HG03575 (cell line): ENCODE measurements around the gene TGM3.

Experiments used
- ATAC-seq: cut with Tn5 transposase; IDR thresholded peaks from one replicate; pipeline ENCODE4 v1.9.1; 2021; ENCODE audit not compliant: unreplicated experiment, insufficient number of reproducible peaks, low FRiP score; ENCODE audit errors: extremely low read depth

The TGM3 gene

DNA sequence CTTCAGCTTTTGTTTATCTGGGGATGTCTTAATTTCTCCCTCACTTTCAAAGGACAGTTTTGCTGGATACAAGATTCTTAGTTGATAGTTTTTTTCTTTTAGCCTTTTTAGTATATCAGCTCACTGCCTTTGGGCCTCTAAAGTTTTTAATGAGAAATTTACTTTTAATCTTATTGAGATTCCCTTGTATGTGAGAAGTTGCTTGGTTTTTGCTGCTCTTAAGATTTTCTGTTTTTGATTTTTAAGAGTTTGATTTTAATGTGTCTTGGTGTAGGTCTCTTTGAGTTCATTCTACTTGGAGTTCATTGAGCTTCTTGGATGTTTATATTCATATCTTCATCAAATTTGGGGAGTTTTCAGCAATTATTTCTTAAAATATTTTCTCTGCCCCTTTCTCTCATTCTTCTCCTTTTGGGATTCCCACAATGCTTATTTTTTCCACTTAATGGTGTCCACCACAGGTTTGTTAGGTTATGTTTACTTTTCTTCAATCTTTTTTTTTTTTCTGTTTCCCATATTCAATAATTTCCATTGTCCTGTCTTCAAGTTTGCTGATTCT is 65.3 kb downstream of the TGM3 start:
- no peak for ATAC-seq

DNA sequence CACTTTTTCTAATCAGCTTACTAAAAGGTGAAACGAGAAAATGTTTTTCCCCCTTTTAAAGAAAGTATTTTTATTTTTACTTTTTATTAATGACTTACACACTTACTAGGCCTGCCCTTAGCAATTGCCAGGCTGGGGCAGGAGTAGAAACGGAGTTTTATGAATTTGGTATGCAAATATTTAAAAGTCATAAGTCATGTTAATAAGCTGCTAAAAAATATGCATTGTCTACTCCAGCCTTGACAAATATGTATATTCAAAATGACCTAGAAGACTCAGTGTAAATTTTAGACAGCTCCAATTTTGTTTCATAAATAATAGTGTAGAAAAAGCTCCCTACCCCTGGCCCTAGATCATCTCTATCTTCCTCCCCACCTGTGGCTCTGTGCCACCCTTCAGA is 67.4 kb downstream of the TGM3 start:
- ATAC-seq, result no peak

DNA sequence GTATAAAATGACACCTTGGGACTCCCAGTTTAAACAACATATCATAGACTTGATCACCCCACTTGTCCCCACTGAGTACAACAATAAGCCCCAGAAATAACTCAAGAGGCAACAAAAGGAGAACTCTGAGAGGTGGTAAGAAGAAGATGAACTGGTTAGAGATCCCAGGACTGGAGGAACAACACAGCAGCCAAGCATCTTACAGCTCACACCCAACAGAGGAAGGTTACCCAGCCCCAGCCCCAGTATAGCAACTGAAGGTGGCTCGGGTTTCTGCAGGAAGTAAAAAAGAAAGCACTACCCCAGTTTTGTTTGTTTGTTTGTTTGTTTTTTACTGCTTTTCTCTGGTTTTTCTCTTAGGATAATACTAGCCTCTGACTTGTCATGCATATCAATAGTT is 67.8 kb downstream of the TGM3 start:
- ATAC-seq, result no peak

DNA sequence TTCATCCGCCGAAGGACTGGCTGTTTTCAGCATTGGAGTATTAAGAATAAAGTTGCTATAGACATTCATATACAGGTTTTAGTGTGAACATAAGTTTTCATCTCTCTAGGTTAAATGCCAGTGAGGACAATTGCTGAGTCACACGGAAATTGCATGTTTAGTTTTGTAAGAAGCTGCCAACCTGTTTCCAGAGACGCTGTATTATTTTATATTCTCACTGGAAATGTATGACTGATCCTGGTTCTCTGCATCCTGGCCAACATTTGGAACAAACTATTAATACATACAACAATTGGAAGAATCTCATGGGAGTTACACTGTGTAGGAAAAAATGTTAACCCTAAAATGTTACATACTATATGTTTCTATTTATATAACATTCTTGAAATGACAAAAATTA is 68.2 kb downstream of the TGM3 start:
- ATAC-seq, result no peak

DNA sequence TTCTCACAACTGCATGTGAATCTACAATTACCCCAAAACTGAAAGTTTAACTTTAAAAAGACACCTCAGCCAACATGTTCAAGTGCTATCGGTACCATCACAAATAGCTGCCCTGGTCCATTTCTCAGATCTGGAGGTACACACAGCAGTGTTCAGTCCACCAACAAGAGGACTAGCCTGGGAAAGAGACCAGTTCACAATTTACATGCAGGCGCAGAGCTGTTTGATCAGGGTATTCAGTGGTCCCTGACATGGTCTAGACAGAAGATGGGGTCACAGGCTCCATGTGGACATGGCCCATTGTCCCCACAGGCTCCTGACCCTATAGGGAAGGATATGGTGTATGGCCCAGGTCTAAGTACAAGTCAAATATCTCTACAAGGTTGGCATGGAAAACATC is 69.3 kb downstream of the TGM3 start:
- ATAC-seq, result no peak

DNA sequence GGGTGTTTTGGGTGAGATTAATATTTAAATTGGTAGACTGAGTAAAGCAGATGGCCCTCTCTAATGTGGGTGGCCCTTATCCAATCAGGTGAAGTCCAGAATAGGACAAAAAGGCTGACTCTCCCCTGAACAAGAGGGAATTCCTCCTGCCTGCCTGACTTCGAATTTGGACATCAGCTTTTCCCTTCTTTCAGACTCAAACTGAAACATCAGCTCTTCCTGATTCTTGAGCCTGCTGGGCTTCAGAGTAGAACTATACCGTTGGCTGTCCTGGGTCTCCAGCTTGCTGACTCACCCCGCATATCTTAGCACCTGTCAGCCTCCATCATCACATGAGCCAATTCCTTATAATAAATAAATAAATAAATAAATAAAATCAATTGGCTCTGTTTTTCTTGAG is 69.9 kb downstream of the TGM3 start:
- ATAC-seq, result no peak

DNA sequence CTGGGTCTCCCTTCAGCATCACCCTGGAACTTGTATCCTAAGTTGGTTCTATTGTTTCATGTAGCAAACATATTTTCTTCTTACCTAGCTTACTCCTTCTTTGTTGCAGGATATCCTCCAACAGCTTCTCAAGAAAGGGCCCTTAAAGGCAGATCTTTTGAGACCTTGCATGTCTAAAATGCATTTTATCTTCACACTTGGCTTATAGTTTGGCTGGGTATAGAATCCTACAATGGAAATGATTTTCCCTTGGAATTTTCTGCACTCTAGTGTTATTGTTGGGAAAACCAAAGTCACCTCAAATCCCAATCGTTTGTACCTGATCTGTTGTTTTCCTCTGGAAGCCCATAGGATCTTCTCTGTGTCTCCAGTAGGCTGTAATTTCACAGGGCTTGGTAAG is 72.8 kb downstream of the TGM3 start:
- no peak for ATAC-seq

DNA sequence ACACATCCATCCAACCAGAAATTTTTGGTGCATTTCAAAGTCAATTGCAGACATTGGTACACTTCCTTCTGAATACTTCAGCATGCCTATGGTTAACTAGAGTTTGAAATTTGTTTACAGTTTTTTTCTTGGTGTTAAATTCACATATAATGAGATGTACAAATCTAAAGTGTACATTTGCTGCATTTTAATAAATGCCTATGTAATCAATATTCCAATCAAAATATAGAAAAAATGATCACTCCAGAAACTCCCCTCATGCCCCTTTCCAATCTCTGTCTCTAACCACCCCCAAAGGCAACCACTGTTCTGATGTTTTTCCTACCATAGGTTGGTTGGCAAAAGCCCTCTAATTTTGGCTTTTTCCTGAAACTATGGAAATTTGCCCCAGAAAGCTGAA is 77.3 kb downstream of the TGM3 start:
- ATAC-seq, result no peak

DNA sequence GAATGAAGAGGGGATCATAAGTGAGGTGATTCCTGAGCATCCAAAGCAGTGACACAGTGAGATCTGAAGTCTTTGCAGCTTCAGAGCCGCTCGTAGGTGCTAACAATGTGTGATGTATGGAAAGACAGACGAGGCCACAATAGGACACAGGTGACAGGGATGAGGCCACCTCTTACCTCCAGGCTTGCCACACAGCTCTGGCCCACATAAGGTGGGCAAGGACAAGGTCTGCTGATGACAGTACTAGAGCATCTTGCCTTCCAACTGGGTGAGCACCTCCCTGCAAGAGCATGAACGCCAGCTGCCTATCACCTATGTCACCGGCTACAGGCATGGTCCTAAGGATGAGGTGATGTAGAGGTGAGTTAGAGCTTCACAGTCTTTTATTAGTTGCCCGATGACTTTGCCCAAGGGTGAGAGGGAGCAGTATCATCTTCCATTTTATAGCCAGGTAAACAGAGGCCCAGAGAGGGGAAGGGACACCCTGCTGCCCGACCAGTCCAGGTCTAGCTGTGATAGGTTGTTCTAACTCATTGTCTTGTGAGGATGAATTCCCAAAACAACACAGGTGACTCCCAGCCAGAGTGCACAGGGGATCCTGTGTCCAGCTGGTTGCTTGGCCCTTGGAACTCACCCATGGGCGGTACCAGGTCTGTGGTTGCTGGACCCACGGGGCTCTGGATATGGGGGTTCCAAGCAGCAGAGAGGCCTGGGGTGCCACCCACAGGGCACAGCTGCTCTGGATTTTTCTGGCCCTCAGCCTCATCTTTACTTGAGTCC is 78.7 kb downstream of the TGM3 start:
- no peak for ATAC-seq

DNA sequence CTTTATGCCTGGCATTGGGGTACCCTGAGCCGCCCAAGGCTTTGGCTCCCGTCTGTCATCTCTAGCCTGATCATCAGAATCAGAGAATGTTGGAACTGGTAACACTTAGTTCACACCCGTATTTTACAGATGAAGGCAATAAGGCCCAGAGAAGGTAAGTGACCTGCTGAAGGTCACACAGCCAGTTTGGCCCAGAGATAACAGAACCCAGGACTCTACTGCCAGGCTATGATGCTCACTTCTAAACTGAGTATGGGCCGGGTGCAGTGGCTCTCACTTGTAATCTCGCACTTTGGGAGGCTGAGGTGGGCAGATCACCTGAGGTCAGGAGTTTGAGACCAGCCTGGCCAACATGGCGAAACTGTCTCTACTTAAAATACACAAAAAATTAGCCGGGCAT is 83.1 kb downstream of the TGM3 start:
- no peak for ATAC-seq

DNA sequence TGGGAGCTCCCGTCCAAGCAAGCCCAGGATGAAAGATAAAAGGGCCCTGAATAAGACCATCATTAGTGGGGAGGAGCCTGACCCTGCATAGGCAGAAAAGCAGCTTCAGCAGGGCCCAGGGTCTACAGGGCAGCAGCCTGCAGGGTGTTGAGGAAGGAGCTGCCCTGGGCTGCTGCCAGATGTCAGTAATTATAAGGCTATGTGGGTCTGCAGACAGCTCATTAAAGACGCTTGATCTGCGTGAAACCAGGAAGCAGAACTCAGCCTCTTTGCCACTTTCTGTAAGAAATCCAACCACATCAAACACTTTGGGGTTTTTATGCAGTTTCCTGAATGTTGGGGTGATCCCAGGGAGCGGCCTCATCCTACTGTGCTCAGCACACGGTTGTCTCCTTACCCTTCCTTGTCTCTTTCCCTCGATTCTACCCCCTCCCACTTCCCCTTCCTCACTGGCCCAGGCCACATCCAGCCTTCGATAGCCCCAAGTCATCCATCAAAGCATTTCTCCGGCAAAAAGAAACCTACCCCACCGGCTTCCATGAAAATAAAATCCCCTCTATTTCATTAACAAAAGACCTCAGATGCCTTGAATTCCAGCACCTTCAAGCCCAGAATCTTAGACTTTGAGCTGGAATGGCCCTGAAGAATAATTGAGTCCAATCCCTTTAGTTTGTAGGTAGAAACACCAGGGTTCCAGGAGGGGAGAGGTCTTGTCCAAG is 83.9 kb downstream of the TGM3 start:
- no peak for ATAC-seq

DNA sequence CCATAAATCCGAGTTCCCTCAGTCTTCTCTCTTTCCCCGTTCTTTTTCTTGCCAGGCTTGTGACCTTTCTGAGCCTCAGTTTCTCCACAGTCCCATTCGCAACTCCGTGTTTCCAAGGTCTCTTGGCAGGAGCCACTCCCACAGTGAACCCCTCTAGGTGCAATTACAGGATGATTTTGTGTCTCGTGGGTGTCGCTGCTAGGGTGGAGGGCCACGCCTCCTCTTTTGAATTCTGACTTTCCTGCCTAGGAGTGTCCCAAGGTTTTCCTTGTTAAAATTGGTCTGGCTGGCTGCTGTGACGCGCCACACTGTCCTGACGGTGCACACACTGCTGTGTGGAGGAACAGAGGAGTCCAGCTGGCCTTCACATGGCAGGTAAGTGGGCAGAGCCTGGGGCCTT is 84.8 kb downstream of the TGM3 start, which contains the start of gene TGM6:
TSS of gene TGM6 (plus strand) at position 301 of the 400 bp plus-strand sequence. CDS start at position 369, 68 bp downstream.
- ATAC-seq, result no peak

DNA sequence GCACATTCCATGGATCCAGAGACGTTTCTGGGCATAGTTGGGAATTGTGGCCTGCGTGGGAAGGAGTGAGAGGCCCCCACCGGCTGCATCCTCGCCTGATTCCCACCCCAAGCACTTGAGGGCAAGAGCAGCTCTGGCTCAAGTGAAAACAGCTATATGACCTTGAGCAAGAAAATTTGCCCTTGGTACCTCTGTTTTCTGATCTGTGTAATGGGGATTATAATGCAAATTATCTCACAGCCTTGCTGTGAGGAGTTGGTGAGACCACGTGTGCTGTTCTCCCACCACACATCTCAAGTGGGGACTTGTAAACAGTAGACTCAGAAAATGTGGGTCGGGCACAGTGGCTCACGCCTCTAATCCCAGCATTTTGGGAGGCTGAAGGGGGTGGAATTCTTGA is 85.5 kb downstream of the TGM3 start:
- no peak for ATAC-seq

DNA sequence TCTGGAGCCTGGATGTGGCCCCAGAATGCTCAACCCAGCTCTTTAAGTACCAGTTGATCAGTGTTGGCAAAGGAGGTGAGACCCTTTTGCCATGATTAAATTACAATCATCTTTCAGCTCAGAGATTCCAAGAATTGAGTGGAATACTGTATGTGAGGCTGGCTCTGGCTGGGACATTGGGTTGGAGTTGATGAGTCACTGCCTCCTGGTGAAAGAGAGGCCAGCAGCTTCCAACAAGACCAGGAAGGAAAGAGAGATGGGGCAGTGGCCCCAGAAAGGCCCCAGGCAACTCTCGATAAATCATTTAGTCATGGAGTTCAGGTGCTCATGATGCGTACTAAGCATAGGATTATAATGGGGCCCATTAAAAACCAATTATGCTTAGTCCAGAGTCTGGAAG is 87.0 kb downstream of the TGM3 start:
- ATAC-seq, result no peak

DNA sequence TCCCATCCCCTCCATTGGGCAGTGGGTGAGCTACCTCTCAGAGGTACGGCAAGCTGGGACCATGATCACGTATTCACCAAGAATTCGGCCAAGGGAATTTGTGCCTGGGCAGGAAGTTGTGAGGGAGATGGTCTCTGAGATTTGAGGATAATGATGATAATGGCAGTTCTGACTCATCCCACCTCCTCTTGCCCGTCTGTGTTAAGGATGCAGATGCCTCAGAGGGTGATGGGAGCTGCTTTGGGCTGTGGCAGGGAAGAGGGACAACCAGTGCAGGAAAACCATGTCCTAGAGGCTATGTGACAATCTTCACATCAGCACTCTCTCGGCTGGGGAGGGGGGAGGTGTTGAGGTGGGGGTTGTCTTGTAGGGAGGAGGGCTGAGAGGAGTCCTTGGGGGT is 89.2 kb downstream of the TGM3 start:
- no peak for ATAC-seq

DNA sequence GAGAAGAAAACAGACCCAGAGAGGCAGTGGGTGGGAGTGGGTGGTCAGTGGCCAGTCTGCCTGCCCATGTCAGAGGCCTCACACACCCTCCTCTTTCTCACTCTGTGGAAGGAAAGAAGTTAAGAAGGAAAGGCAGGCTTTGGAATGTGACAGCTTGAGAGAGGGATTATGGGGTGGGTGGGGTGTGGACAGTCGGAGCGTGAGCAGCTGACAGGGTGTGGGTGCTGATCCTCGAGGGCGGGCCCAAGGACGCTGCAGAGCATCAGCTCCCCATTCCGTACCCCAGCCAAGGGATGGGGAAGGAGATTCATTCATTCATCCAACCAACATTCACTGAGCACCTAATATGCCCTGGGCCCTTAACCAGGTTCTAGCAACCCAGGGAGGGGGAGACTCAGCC is 89.7 kb downstream of the TGM3 start:
- no peak for ATAC-seq

DNA sequence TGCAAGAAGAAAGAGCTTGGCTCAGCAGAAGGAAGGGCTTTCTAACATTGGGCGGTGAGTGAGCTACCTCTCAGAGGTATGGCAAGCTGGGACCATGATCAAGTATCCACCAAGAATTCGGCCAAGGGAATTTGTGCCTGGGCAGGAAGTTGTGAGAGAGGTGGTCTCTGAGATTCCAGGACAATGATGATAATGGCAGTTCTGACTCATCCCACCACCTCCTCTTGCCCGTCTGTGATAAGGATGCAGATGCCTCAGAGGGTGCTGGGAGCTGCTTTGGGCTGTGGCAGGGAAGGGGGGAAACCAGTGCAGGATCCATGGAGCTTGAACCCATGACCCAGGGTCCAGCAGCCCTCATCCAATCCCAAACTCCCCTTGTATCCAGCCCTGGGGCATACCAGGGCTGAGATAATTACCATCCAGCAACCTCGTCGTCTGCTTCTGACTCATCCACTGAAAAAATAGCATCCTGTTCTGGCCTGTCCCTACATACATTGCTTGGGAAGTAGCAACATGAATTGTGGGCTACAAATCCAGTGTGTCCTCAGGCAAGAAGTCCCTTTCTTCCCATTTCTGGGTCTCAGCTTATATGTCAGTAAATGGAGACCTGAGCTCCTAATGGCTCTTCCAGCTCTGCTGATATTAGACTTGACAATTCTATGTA is 90.8 kb downstream of the TGM3 start:
- no peak for ATAC-seq

DNA sequence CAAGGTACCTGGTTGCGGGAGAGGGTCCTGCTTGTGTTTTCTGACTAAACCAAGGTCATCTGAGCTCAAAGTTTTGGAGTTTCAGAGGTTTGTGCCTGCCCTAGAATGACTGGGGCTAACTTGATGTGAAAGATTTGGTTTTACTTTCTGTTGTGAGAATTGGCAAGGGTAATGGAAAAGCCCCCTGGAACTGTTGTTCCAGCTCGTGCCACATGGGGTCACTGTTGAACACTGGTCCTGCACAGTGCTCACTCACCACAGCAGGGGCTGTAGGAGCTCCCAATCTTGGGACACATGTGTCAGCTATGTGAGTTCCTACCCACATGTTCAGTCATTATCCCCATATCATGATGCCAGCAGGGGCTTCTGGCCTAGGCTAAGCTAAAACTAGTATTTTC is 91.4 kb downstream of the TGM3 start:
- ATAC-seq, result no peak

DNA sequence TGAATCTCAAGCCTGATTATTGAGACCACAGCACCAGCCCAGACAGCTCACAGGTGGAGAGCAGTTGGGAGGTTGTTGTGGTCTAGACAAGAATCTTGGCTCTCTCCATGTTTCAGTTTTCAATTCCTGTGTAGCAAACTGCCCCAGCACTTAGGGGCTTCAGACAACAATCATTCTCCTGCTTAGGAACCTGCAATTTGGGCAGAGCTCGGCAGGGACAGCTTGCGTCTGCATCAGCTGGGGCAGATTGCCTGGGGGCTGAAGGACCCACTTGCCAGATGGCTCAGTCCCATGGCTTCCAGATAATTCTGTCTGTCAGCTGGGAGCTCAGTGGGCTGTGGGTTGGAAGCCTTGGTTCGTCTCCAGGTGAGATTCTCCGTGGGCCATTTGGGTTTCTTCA is 91.8 kb downstream of the TGM3 start:
- no peak for ATAC-seq
